CD4-positive, alpha-beta T cell treated with Interleukin-4 for 1 hour (primary cell): ENCODE results near the gene CDK9.
"Not testable (repeated sequence)": the region's sequence is repeated elsewhere in the genome, so short reads cannot be mapped to it uniquely, and the experiment has no call there.

Experiments
- DNase-seq, 2 donors: peaks; one replicate each; pipeline ENCODE4 v3.0.0-alpha.2; 2020 to 2022

CDK9 gene

GRCh38 chr9:127829205-127829906 is 43.5 kb downstream of the CDK9 start:
- no peak for DNase-seq

- no peak for DNase-seq
These were observed 46.4 kb downstream of the CDK9 start for GRCh38 chr9:127832248-127832647.

- peak; percentile 18 to 24 for DNase-seq
These were observed 47.7 kb downstream of the CDK9 start for GRCh38 chr9:127833555-127833954.

- DNase-seq = peak; percentile 15 to 72
These were observed 50.2 kb downstream of the CDK9 start for GRCh38 chr9:127835991-127836516.

- not testable (repeated sequence) for DNase-seq
These were observed 50.7 kb downstream of the CDK9 start for GRCh38 chr9:127836561-127836960.

- DNase-seq = no peak
These were observed 51.5 kb downstream of the CDK9 start for GRCh38 chr9:127837346-127837745.

GRCh38 chr9:127838375-127839078 is 52.7 kb downstream of the CDK9 start:
- DNase-seq = peak in 1 of 2 donors; percentile 56
